HCT116 (cell line): ENCODE measurements around the gene RAB26.

Experiments
- POLR2A ChIP-seq: IDR thresholded peaks from 2 replicates; pipeline ENCODE4 v1.7.0; 2011; ENCODE audit warnings: borderline replicate concordance; ENCODE audit not compliant: insufficient read depth, insufficient read length; ENCODE audit errors: extremely low read depth
- TF ChIP-seq, protein P1 (sequence below), 3 experiments: fragments of 200-600 bp in 1 of 3; sonication (generic) in 1 of 3; IDR thresholded peaks in 2 of 3; conservative IDR thresholded peaks in 1 of 3; 2 replicates each; pipeline ENCODE4 v1.5.1; 2012 to 2017; ENCODE audit warnings: low read depth in 2 of 3, low read length in 2 of 3, antibody characterized with exemption in 1 of 3, borderline replicate concordance in 1 of 3, control low read depth in 1 of 3, mild to moderate bottlenecking in 1 of 3, mixed read lengths in 1 of 3, mixed run types in 1 of 3, moderate library complexity in 1 of 3; ENCODE audit not compliant: insufficient read depth in 1 of 3

- TF ChIP-seq POLR2A = peak; percentile 71
- TF ChIP-seq, protein P1, sequence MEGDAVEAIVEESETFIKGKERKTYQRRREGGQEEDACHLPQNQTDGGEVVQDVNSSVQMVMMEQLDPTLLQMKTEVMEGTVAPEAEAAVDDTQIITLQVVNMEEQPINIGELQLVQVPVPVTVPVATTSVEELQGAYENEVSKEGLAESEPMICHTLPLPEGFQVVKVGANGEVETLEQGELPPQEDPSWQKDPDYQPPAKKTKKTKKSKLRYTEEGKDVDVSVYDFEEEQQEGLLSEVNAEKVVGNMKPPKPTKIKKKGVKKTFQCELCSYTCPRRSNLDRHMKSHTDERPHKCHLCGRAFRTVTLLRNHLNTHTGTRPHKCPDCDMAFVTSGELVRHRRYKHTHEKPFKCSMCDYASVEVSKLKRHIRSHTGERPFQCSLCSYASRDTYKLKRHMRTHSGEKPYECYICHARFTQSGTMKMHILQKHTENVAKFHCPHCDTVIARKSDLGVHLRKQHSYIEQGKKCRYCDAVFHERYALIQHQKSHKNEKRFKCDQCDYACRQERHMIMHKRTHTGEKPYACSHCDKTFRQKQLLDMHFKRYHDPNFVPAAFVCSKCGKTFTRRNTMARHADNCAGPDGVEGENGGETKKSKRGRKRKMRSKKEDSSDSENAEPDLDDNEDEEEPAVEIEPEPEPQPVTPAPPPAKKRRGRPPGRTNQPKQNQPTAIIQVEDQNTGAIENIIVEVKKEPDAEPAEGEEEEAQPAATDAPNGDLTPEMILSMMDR (IDR thresholded peaks at IDR 0.05 in 2 of 3, conservative IDR thresholded peaks at IDR 0.05 in 1 of 3; ENCODE audit: borderline replicate concordance in 1 of 3, insufficient read depth in 1 of 3, low read depth in 2 of 3, low read length in 2 of 3) = peak in 2 of 3 experiments; percentile 19 to 22; a peak in 3 of 6 replicates
These were observed 4.5 kb downstream of the RAB26 start for GRCh38 chr16:2152695-2153506.
